ENCODE results near the gene SIGLEC14.
"Not testable (repeated sequence)": the region's sequence is repeated elsewhere in the genome, so short reads cannot be mapped to it uniquely, and the experiment has no call there.

DNA sequence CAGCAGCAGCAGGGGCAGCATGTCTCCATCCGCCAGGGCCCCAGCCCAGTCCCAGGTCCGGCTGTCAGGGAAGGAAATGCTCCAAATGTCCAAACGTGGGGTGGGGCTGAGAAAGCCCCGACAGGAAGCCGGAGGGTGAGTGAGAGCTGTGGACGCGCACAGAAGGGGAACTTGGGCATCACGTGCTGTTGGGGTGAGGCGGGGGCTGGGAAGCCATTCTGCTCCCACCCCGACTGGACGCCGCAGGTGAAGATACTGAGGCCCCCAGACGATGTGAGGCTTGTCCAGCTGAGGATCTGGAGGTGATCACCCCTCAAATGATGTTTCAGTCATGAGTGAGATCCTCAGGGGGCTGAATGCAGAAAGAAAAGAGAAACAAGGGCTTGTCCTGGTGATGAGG is 16.3 kb downstream of the SIGLEC14 start, which contains the start of gene SIGLEC5:
- TF ChIP-seq, protein P1, sequence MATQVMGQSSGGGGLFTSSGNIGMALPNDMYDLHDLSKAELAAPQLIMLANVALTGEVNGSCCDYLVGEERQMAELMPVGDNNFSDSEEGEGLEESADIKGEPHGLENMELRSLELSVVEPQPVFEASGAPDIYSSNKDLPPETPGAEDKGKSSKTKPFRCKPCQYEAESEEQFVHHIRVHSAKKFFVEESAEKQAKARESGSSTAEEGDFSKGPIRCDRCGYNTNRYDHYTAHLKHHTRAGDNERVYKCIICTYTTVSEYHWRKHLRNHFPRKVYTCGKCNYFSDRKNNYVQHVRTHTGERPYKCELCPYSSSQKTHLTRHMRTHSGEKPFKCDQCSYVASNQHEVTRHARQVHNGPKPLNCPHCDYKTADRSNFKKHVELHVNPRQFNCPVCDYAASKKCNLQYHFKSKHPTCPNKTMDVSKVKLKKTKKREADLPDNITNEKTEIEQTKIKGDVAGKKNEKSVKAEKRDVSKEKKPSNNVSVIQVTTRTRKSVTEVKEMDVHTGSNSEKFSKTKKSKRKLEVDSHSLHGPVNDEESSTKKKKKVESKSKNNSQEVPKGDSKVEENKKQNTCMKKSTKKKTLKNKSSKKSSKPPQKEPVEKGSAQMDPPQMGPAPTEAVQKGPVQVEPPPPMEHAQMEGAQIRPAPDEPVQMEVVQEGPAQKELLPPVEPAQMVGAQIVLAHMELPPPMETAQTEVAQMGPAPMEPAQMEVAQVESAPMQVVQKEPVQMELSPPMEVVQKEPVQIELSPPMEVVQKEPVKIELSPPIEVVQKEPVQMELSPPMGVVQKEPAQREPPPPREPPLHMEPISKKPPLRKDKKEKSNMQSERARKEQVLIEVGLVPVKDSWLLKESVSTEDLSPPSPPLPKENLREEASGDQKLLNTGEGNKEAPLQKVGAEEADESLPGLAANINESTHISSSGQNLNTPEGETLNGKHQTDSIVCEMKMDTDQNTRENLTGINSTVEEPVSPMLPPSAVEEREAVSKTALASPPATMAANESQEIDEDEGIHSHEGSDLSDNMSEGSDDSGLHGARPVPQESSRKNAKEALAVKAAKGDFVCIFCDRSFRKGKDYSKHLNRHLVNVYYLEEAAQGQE (IDR thresholded peaks at IDR 0.05; ENCODE audit: low read depth), result not testable (repeated sequence)
- TF ChIP-seq CEBPB (IDR thresholded peaks at IDR 0.05); EP300 (IDR thresholded peaks at IDR 0.05; ENCODE audit: borderline replicate concordance); CREB1 (IDR thresholded peaks at IDR 0.05; ENCODE audit: low read depth); NFIC (IDR thresholded peaks at IDR 0.05); TCF12 (IDR thresholded peaks at IDR 0.05; ENCODE audit: low read depth); FOXM1 (IDR thresholded peaks at IDR 0.05; ENCODE audit: borderline replicate concordance, low read depth); TEAD4 (IDR thresholded peaks at IDR 0.05); YY1 (IDR thresholded peaks at IDR 0.05; ENCODE audit: low read depth); RAD21 (IDR thresholded peaks at IDR 0.05; ENCODE audit: low read depth); TAF1 (IDR thresholded peaks at IDR 0.05; ENCODE audit: low read depth): not testable (repeated sequence)
- TF ChIP-seq, protein P2, sequence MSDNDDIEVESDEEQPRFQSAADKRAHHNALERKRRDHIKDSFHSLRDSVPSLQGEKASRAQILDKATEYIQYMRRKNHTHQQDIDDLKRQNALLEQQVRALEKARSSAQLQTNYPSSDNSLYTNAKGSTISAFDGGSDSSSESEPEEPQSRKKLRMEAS (IDR thresholded peaks at IDR 0.05), result not testable (repeated sequence)
- TF ChIP-seq, protein P3, sequence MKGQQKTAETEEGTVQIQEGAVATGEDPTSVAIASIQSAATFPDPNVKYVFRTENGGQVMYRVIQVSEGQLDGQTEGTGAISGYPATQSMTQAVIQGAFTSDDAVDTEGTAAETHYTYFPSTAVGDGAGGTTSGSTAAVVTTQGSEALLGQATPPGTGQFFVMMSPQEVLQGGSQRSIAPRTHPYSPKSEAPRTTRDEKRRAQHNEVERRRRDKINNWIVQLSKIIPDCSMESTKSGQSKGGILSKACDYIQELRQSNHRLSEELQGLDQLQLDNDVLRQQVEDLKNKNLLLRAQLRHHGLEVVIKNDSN (IDR thresholded peaks at IDR 0.05), result not testable (repeated sequence)

Measured in Ishikawa (cell line).